Activated T-cell treated with anti-CD3 and anti-CD28 coated beads, Interleukin-2, amount 50 U/mL, for 48 hours (primary cell): ENCODE data around the gene GK.
"Not testable (repeated sequence)": the region's sequence is repeated elsewhere in the genome, so short reads cannot be mapped to it uniquely, and the experiment has no call there.

ENCODE experiments used
- DNase-seq, 2 experiments: peaks; one replicate each; pipeline ENCODE4 v3.0.0-alpha.2; 2020

The GK gene

DNA sequence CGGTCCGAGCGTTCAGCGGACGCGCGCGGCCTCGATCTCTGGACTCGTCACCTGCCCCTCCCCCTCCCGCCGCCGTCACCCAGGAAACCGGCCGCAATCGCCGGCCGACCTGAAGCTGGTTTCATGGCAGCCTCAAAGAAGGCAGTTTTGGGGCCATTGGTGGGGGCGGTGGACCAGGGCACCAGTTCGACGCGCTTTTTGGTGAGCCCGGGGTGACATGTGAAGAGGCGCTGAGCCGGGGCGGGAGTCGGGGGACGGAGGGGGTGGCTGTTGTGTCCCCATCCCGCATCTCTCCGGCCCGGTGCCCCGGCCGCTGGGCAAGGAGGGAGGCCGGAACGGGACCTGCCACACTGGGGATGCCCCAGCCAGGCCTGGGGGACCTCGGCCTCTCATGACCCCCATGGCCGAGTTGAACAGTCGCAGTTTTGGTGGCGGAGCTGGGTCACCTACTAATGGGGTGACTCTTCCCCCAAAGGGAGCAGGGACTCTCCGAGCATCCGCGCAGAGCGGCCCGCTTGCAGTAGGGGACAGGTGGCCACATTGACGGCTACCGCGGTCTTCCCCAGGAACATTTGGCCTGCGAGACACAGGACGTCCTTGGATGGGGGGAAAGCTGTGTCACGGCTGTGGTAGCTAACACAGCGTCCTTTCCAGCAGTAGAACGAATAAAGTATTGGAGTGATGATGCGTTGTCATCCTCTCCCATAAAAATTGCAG, at the start of gene GK:
Gene GK (plus strand): TSS at position 9 of the 717 bp plus-strand sequence. CDS start 115 bp downstream, at position 124.
- no peak for DNase-seq

GRCh38 chrX:30607155-30607554, 46.1 kb upstream of the GK start:
- DNase-seq = no peak

DNA sequence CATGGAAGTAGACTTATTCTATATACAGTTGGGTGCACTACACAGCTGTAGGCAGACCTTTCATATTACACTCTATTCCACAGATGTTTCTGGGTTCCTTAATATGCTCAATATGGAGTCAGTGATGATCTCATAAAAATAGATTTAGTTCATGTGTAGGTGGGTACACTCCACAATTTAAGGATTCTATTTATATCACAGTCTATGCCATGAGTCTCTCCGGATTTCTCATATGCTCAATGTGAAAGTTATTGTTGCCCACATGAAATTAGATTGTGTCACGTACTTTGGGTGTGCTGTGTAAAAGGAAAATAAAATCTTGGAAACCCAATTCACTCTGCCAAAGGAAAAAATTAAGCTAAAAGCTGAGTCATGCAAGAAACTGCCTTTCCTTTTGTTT, 43.2 kb upstream of the GK start:
- no peak for DNase-seq

- DNase-seq = no peak
Measured at GRCh38 chrX:30612250-30612655, 41.0 kb upstream of the GK start.

DNA sequence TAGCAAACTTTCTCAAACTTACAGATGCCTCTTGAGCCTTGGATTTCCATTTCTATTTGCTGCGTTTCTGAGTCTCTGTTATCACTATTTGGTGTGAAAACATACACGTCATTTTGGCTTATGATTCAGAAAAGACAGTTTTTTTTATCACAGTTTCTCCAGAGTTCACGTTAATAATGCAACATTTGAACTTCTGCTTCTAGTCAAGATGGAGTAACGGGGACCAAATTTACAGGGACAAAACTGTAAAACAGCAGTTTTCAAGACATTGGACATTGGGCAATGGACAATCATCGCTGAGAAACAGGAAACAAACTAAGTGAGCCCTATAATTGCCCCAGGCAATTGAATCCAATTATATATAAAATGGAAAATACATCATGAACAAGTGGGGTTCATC, 39.5 kb upstream of the GK start:
- DNase-seq = no peak

GRCh38 chrX:30615229-30615628, 38.0 kb upstream of the GK start:
- no peak for DNase-seq

DNA sequence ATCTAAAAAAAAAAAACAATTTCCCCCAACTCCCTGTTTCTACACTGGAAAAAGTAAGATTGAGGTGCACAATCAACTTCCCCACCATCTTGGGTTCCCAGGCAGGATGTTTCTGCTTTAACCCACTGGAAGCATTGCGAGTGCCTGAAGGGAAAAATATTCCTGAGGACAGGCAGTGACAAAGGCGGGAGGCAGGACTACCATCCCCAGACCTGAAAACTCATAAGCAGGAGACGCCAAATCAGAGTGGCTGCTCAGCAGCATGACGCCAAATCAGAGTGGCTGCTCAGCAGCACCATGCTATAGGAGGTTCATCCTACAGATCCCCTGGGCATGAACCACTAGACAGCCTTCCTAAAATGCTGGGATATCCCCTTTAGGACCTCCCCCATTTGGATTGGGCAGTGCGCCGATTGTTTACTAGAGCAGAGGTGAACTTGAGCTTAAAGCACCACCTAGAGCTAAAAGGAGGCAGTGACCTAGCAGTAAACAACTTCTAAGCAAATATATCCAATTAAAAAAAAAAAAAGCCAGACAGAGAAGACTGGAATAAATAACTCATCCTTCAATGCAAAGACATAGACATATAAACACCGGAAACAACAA, 35.0 kb upstream of the GK start:
- no peak for DNase-seq

- no peak for DNase-seq
Measured at GRCh38 chrX:30620125-30620524, 33.1 kb upstream of the GK start.

- no peak for DNase-seq
Measured at GRCh38 chrX:30620980-30621618, 32.1 kb upstream of the GK start.

DNA sequence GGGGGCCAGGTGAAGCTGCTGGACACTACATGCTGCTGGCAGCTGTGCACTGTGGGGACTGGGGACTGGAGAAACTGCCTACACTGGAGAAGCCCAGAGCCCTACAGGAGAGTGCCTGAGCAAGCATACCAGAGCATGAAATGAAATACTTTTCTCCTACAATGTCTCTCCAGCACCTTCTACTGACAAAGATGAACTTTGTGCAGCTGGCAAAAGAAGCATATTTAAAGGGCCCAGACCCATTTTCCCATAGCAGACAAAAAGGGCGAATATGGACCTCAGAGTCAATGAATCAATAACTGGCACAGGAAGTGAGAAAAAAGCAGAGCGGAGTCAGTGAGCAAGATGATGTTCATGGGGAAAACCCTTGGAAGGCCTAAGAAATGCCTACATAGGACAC, 30.9 kb upstream of the GK start:
- no peak for DNase-seq

- no peak for DNase-seq
Measured at GRCh38 chrX:30626402-30626801, 26.8 kb upstream of the GK start.

DNA sequence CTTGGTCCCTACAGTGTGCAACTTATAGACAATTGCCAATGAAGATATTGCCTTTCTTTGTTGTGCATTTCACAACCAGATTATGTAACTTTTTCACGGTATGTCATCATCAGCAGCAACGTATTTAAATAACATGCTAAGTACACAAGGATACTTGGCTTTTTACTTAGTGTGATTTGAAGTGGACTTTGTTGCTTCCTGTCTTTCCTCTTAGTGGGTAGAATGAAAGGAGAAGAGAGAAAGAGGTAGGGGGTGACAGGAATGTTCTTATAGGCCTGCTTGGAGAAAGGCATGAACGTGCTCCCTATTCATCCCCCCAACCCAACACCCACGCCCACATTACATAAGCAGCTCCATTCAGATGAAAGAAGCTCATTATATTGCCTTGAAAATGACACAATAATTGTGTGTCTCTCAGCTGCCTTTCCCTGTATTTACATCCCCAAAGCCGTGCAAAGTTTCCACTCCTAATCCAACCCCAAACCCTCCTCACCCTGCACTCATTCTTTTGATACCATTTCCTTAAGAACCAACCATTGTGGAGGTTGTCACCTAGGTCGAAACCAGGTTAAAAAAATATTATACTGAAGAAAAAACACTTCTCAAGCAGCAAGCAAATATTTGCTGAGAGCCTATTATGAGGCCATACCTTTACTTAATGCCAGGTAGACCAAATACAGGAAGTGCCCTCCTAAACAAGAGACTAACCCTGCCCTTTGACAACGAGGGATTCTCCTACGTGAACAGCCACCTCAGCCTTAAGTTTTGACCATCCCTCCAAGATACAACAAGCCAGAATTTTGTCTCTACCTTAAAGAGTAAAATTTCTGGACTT, 25.2 kb upstream of the GK start:
- no peak for DNase-seq

DNA sequence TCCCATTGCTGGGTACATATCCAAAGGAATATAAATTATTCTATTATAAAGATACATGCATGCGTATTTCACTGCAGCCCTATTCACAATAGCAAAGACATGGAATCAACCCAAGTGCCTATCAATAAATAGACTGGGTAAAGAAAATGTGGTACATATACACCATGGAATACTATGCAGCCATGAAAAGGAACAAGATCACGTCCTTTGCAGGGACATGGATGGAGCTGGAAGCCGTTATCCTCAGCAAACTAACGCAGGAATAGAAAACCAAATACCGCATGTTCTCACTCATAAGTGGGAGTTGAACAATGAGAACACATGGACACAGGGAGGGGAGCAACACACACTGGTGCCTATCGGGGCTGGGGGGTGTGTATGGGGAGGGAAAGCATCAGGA, 19.2 kb upstream of the GK start:
- not testable (repeated sequence) for DNase-seq

GRCh38 chrX:30635630-30636029, 17.6 kb upstream of the GK start:
- DNase-seq = no peak

- DNase-seq = no peak
Measured at GRCh38 chrX:30637874-30638815, 15.1 kb upstream of the GK start.

DNA sequence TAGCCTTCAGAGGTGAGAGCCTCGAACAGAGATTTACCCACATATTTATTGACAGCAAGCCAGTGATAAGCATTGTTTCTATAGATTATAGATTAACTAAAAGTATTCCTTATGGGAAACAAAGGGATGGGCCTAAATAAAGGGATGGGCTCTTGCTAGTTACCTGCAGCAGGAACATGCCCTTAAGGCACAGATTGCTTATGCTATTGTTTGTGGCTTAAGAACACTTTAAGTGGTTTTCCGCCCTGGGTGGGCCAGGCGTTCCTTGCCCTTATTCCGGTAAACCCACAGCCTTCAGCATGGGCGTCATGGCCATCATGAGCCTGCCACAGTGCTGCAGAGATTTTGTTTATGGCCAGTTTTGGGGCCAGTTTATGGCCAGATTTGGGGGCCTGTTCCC, 13.5 kb upstream of the GK start:
- DNase-seq = not testable (repeated sequence)

GRCh38 chrX:30642642-30643041, 10.6 kb upstream of the GK start:
- DNase-seq = no peak

GRCh38 chrX:30643313-30643821, 9.9 kb upstream of the GK start:
- DNase-seq = no peak

GRCh38 chrX:30649859-30650258, 3.4 kb upstream of the GK start:
- DNase-seq = no peak

DNA sequence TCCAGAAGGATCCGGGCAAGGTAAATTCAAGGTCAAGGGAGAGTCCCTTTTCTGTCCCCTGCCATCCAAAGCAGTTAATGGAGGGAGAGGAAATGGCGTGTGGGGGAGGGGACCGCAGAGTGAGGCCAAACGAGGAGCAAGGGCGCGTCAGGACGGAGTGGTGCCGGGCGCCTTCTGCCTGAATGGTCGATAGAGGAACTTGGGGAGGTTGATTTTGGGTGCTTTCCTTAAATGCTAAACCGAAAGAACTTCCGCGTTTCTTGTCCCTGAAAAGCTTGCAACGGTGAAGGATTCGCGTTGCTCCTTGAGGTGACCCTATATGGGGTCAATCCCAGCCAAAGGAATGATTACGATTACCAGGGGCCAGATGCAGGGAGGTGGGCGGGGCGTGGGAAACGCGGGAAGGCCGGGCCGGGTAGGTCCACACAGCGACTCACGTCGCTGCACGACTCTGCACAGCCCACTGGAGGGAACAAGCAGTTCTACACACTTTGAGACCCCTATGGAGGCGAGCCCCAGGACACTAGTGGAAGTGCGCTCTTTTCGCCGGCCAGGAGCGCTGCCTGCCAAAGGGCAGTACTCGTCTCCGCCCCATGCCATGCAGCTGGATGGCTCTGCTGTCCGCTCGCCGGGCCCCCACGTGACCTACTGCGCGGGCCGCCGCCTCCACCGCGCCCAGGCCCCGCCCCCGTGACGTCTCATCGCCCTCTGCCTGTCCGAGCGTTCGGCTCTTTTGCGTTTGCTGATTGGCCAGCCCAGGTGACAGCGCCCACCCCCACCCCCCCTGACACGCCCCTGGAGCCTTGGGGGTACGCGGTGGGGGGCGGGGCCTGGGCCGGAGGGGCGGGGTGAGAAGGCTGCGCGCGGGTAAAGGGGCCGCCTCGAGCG, 452 bp upstream of the GK start:
- DNase-seq = peak; percentile 93 to 95

DNA sequence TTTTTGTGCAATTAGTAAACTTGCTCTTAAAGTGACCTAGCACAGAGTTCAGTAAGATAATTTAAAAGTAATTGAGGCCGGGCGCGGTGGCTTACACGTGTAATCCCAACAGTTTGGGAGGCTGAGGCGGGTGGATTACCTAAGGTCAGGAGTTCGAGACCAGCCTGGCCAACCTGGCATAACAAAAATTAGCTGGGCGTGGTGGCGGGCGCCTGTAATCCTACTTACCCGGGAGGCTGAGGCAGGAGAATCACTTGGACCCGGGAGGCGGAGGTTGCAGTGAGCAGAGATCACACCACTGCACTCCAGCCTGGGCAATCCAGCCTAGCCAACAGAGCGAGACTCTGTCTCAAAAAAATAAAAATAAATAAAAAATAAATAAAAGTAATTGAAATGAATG, 1.2 kb downstream of the GK start:
- not testable (repeated sequence) for DNase-seq
